ENCODE results near the gene UFSP1. TPM values are rescaled to one million over a fixed set of nuclear protein-coding genes. Genes with fewer than 3 reads are reported as not detected.

UFSP1 gene
- total and polyA plus RNA-seq, 7 donors = 2.5 to 8.0 (median 5.4) TPM

- WGBS, 3 donors = 92 to 95% (median 93%) methylated on average over 14 of the region's 14 CpGs
- Histone ChIP-seq H3K36me3 (ENCODE audit: insufficient read depth in 1 of 2, low read depth in 1 of 2) (peaks cover 0 to 12% of the 10 kb centered on the region in 2 donors), H3K4me1 (peaks cover 5% of the 10 kb centered on the region), H3K27me3 (ENCODE audit: insufficient read depth in 3 of 3, low read length in 2 of 3) (no peaks in the 10 kb centered on the region), H3K27ac (no peak overlapping the region), H3K9me3 (no peaks in the 10 kb centered on the region), H3K4me3 (no peak overlapping the region)
- no peak for ATAC-seq
- intact Hi-C loops (cut with DNase I) = no loop called here
- DNase-seq = peak in 1 of 2 donors; percentile 42
- TF ChIP-seq CTCF (IDR thresholded peaks at IDR 0.05) = no peak
Observed at GRCh38 chr7:100861616-100861985, 27.9 kb downstream of the UFSP1 start.

- Histone ChIP-seq H3K4me1 (no peaks in the 10 kb centered on the region), H3K27ac (no peak overlapping the region), H3K4me3 (no peak overlapping the region), H3K9me3 (no peaks in the 10 kb centered on the region), H3K36me3 (ENCODE audit: insufficient read depth in 1 of 2, low read depth in 1 of 2) (peaks cover 0 to 12% of the 10 kb centered on the region in 2 donors), H3K27me3 (ENCODE audit: insufficient read depth in 3 of 3, low read length in 2 of 3) (no peaks in the 10 kb centered on the region)
- TF ChIP-seq CTCF (IDR thresholded peaks at IDR 0.05) = no peak
- peak in 1 of 2 donors; percentile 41 for DNase-seq
- intact Hi-C loops (cut with DNase I) = no loop called here
- ATAC-seq = no peak
- 86 to 94% (median 92%) methylated on average over 18 of the region's 18 CpGs for WGBS, 3 donors
Observed at GRCh38 chr7:100860702-100861615, 28.6 kb downstream of the UFSP1 start.

- no peak for TF ChIP-seq CTCF (IDR thresholded peaks at IDR 0.05)
- intact Hi-C loops (cut with DNase I) = no loop called here
- Histone ChIP-seq H3K36me3 (ENCODE audit: insufficient read depth in 1 of 2, low read depth in 1 of 2) (peaks cover 0 to 12% of the 10 kb centered on the region in 2 donors), H3K4me3 (no peak overlapping the region), H3K9me3 (no peaks in the 10 kb centered on the region), H3K4me1 (no peaks in the 10 kb centered on the region), H3K27ac (no peak overlapping the region), H3K27me3 (ENCODE audit: insufficient read depth in 3 of 3, low read length in 2 of 3) (no peaks in the 10 kb centered on the region)
- 78 to 86% (median 86%) methylated on average over 15 of the region's 15 CpGs for WGBS, 3 donors
- ATAC-seq (no peak), DNase-seq (no peak)
Observed at GRCh38 chr7:100859856-100860255, 29.7 kb downstream of the UFSP1 start.

- H3K4me1 ChIP-seq = peaks cover 5% of the 10 kb centered on the region
- no peaks in the 10 kb centered on the region for H3K9me3 ChIP-seq
- DNase-seq (peak in 1 of 2 donors; percentile 38), ATAC-seq (no peak)
- no peaks in the 10 kb centered on the region for H3K27me3 ChIP-seq (ENCODE audit: insufficient read depth in 3 of 3, low read length in 2 of 3)
- WGBS, 3 donors = 88 to 90% (median 89%) methylated on average over 16 of the region's 16 CpGs
- H3K36me3 ChIP-seq (ENCODE audit: insufficient read depth in 1 of 2, low read depth in 1 of 2) = peaks cover 0 to 12% of the 10 kb centered on the region in 2 donors
- no peak for TF ChIP-seq CTCF (IDR thresholded peaks at IDR 0.05)
- intact Hi-C loops (cut with DNase I) = no loop called here
- H3K27ac ChIP-seq = no peak overlapping the region
- no peak overlapping the region for H3K4me3 ChIP-seq
Observed at GRCh38 chr7:100856871-100857282, 32.6 kb downstream of the UFSP1 start.
